Liver (tissue), 9 donors: ENCODE data around the gene C8G. TPM values are rescaled to one million over a fixed set of nuclear protein-coding genes. Genes with fewer than 3 reads are reported as not detected.

Source experiments
- DNase-seq: peaks from one replicate; pipeline ENCODE4 v3.0.0-alpha.2; 2017; ENCODE audit warnings: low spot score
- H3K27ac ChIP-seq, 2 donors: one replicate each; pipeline ENCODE4 v1.7.0; 2013; ENCODE audit warnings: inconsistent platforms in 2 of 2, low read length in 2 of 2, control low read depth in 1 of 2, low read depth in 1 of 2, mild to moderate bottlenecking in 1 of 2
- H3K27me3 ChIP-seq, 4 donors: one replicate each; pipeline versions ENCODE4 v1.6.1 to v1.7.0; 2013; ENCODE audit warnings: low read length in 3 of 4, inconsistent platforms in 1 of 4, mild to moderate bottlenecking in 1 of 4, moderate library complexity in 1 of 4; ENCODE audit not compliant: control insufficient read depth in 4 of 4, insufficient read depth in 4 of 4
- H3K36me3 ChIP-seq, 4 donors: one replicate each; pipeline versions ENCODE4 v1.6.1 to v1.7.0; 2013; ENCODE audit warnings: low read length in 3 of 4, mild to moderate bottlenecking in 3 of 4, low read depth in 1 of 4, moderate library complexity in 1 of 4; ENCODE audit not compliant: control insufficient read depth in 4 of 4, insufficient read depth in 3 of 4
- H3K4me1 ChIP-seq, 4 donors: one replicate each; pipeline versions ENCODE4 v1.6.1 to v1.7.0; 2013; ENCODE audit warnings: low read length in 3 of 4, mild to moderate bottlenecking in 3 of 4, moderate library complexity in 1 of 4; ENCODE audit not compliant: control insufficient read depth in 4 of 4, insufficient read depth in 4 of 4
- H3K4me3 ChIP-seq, 3 donors: one replicate each; pipeline versions ENCODE4 v1.6.1 to v1.7.0; 2013; ENCODE audit warnings: low read length in 3 of 3, control low read depth in 1 of 3, low read depth in 1 of 3, mild to moderate bottlenecking in 1 of 3
- H3K9ac ChIP-seq, 2 donors: one replicate each; pipeline ENCODE4 v1.7.0; 2013; ENCODE audit warnings: low read length in 2 of 2, mild to moderate bottlenecking in 2 of 2, moderate library complexity in 2 of 2, control low read depth in 1 of 2, low read depth in 1 of 2
- H3K9me3 ChIP-seq, 4 donors: one replicate each; pipeline versions ENCODE4 v1.6.1 to v1.7.0; 2013; ENCODE audit warnings: low read length in 3 of 4; ENCODE audit not compliant: control insufficient read depth in 4 of 4
- ATF3 ChIP-seq: IDR thresholded peaks from 2 replicates; pipeline ENCODE4 v1.6.1; 2016; ENCODE audit warnings: antibody characterized with exemption
- CTCF ChIP-seq: fragments of 150-350 bp; IDR thresholded peaks from 2 replicates; pipeline ENCODE4 v1.5.1; 2017; ENCODE audit warnings: improper control_type of control experiment, low read depth, low read length; ENCODE audit not compliant: missing input control
- EGR1 ChIP-seq, 2 donors: IDR thresholded peaks; 2 replicates each; pipeline ENCODE4 v1.6.1; 2016 to 2018; ENCODE audit warnings: antibody characterized with exemption in 2 of 2, low read depth in 2 of 2
- FOXA1 ChIP-seq: IDR thresholded peaks from 2 replicates; pipeline ENCODE4 v1.6.1; 2016; ENCODE audit warnings: antibody characterized with exemption
- FOXA2 ChIP-seq: IDR thresholded peaks from 2 replicates; pipeline ENCODE4 v1.6.1; 2016; ENCODE audit warnings: antibody characterized with exemption
- GABPA ChIP-seq, 2 donors: IDR thresholded peaks in 1 of 2; conservative IDR thresholded peaks in 1 of 2; 2 replicates each; pipeline ENCODE4 v1.6.1; 2016; ENCODE audit warnings: antibody characterized with exemption in 2 of 2, mild to moderate bottlenecking in 1 of 2, moderate library complexity in 1 of 2
- HNF4A ChIP-seq, 2 donors: conservative IDR thresholded peaks; 2 replicates each; pipeline ENCODE4 v1.6.1; 2016; ENCODE audit warnings: antibody characterized with exemption in 2 of 2, mild to moderate bottlenecking in 2 of 2
- HNF4G ChIP-seq: IDR thresholded peaks from 2 replicates; pipeline ENCODE4 v1.6.1; 2016; ENCODE audit warnings: antibody characterized with exemption
- JUND ChIP-seq, 2 donors: IDR thresholded peaks; 2 replicates each; pipeline ENCODE4 v1.6.1; 2016; ENCODE audit warnings: antibody characterized with exemption in 2 of 2
- MAX ChIP-seq: IDR thresholded peaks from 2 replicates; pipeline ENCODE4 v1.6.1; 2016; ENCODE audit warnings: antibody characterized with exemption
- NR2F2 ChIP-seq: IDR thresholded peaks from 2 replicates; pipeline ENCODE4 v1.6.1; 2016; ENCODE audit warnings: antibody characterized with exemption
- RAD21 ChIP-seq, 2 donors: IDR thresholded peaks; 2 replicates each; pipeline ENCODE4 v1.6.1; 2016; ENCODE audit warnings: antibody characterized with exemption in 2 of 2, mild to moderate bottlenecking in 2 of 2
- REST ChIP-seq: IDR thresholded peaks from 2 replicates; pipeline ENCODE4 v1.6.1; 2016; ENCODE audit warnings: antibody characterized with exemption, mild to moderate bottlenecking
- RXRA ChIP-seq, 2 donors: IDR thresholded peaks; 2 replicates each; pipeline ENCODE4 v1.6.1; 2017 to 2018; ENCODE audit warnings: antibody characterized with exemption in 2 of 2, mild to moderate bottlenecking in 1 of 2
- SP1 ChIP-seq: IDR thresholded peaks from 2 replicates; pipeline ENCODE4 v1.6.1; 2018; ENCODE audit warnings: antibody characterized with exemption, mild to moderate bottlenecking
- TAF1 ChIP-seq: conservative IDR thresholded peaks from 2 replicates; pipeline ENCODE4 v1.6.1; 2016; ENCODE audit warnings: antibody characterized with exemption, mild to moderate bottlenecking
- YY1 ChIP-seq: IDR thresholded peaks from 2 replicates; pipeline ENCODE4 v1.6.1; 2016; ENCODE audit warnings: antibody characterized with exemption, mild to moderate bottlenecking
- ZBTB33 ChIP-seq: IDR thresholded peaks from 2 replicates; pipeline ENCODE4 v1.6.1; 2016; ENCODE audit warnings: antibody characterized with exemption
- WGBS: extraction: QIAGEN DNeasy Blood & Tissue Kit; methylation state at CpG from one replicate; pipeline ENCODE4 v1.1.7; 2013; 5-methylcytosine and 5-hydroxymethylcytosine counted together
- polyA plus RNA-seq, 2 donors: library from polyadenylated mRNA; stranded (reverse) in 1 of 2; unstranded in 1 of 2; fragments of 200-250 nt in 1 of 2; fragments of >200 nt in 1 of 2; fragmentation: Nextera tagmentation in 1 of 2; extraction: Ambion mirVana in 1 of 2; gene quantifications; one replicate each; pipeline versions ENCODE4 v1.2.1 to v1.2.3, GENCODE V29; 2013 to 2015
- total RNA-seq, 2 donors: library from RNA; depleted of rRNA; stranded (reverse); fragments of >200 nt; gene quantifications; one replicate each; pipeline ENCODE4 v1.2.3, GENCODE V29; 2014
- donor health status: healthy.
- donor health status: healthy.
- donor health status: healthy.
- donor health status: healthy.
- donor health status: healthy.

The C8G gene
- total and polyA plus RNA-seq, 4 donors: 25.1 to 1,117 (median 607) TPM

GRCh38 chr9:136995362-136995761 lies 50.3 kb downstream of the C8G start:
- TF ChIP-seq FOXA1 (no peak), TAF1 (no peak), CTCF (no peak), HNF4G (no peak), FOXA2 (no peak), YY1 (no peak), ZBTB33 (no peak), ATF3 (no peak), HNF4A (conservative IDR thresholded peaks at IDR 0.05) (no peak), JUND (IDR thresholded peaks at IDR 0.05) (no peak), RAD21 (IDR thresholded peaks at IDR 0.05) (no peak), NR2F2 (no peak), GABPA (IDR thresholded peaks at IDR 0.05 in 1 of 2, conservative IDR thresholded peaks at IDR 0.05 in 1 of 2) (no peak), REST (no peak), RXRA (IDR thresholded peaks at IDR 0.05) (no peak), SP1 (no peak), EGR1 (IDR thresholded peaks at IDR 0.05; ENCODE audit: low read depth in 2 of 2) (no peak), MAX (no peak)
- no peak overlapping the region for H3K9ac ChIP-seq
- H3K4me3 ChIP-seq: no peak overlapping the region
- no peak overlapping the region for H3K27ac ChIP-seq
- WGBS: 28% methylated on average over 30 of the region's 30 CpGs
- no peaks in the 10 kb centered on the region for H3K27me3 ChIP-seq
- H3K36me3 ChIP-seq: peaks cover 0 to 3% (median 0%) of the 10 kb centered on the region in 4 donors
- H3K4me1 ChIP-seq: peaks cover 7 to 32% (median 15%) of the 10 kb centered on the region in 4 donors
- no peaks in the 10 kb centered on the region for H3K9me3 ChIP-seq
- DNase-seq: no peak
